Activated CD8-positive, alpha-beta T cell treated with anti-CD3 and anti-CD28 coated beads for 36 hours (primary cell): ENCODE measurements around the gene IER3IP1. TPM values are rescaled to one million over a fixed set of nuclear protein-coding genes. Genes with fewer than 3 reads are reported as not detected.

Experiments used
- ATAC-seq: fragments of 200-7000 bp; cut with Tn5 transposase; one replicate; pipeline ENCODE4 v1.10.0; 2021; ENCODE audit warnings: mild to moderate bottlenecking, moderate library complexity
- CTCF ChIA-PET: fragments of 350-600 bp; sonication (Branson Sonifier 250); formaldehyde crosslinking; loops from one replicate; lab custom pipeline; 2021; ENCODE audit warnings: antibody characterized with exemption; lab: Charles Lee
- POLR2A ChIA-PET: fragments of 350-600 bp; sonication (Branson Sonifier 250); formaldehyde crosslinking; loops from one replicate; lab custom pipeline; 2021; ENCODE audit warnings: antibody characterized with exemption; lab: Charles Lee
- DNase-seq: peaks from one replicate; pipeline ENCODE4 v3.0.0-alpha.2; 2020
- H3K27ac Mint-ChIP-seq: one replicate; pipeline ENCODE4 v1.8.0; 2021; ENCODE audit warnings: mild to moderate bottlenecking, mixed read lengths
- H3K27me3 Mint-ChIP-seq: one replicate; pipeline ENCODE4 v1.8.0; 2021; ENCODE audit warnings: mixed read lengths
- H3K36me3 Mint-ChIP-seq: one replicate; pipeline ENCODE4 v1.8.0; 2021; ENCODE audit warnings: low read depth, mixed read lengths
- H3K4me1 Mint-ChIP-seq: one replicate; pipeline ENCODE4 v1.8.0; 2021; ENCODE audit warnings: low read depth, mixed read lengths
- H3K4me3 Mint-ChIP-seq: one replicate; pipeline ENCODE4 v1.8.0; 2021; ENCODE audit warnings: mild to moderate bottlenecking, moderate library complexity, mixed read lengths
- H3K9me3 Mint-ChIP-seq: one replicate; pipeline ENCODE4 v1.8.0; 2021; ENCODE audit warnings: mixed read lengths
- intact Hi-C: fragments of 100-400 bp; cut with micrococcal nuclease; formaldehyde crosslinking; loops from one replicate; pipeline ENCODE4 v1.10.0; 2022
- total RNA-seq, 2 experiments: library from RNA; stranded (reverse); gene quantifications; one replicate each; pipeline ENCODE4 v1.2.3, GENCODE V29; 2021
- TF ChIP-seq, protein P1 (sequence below): fragments of 200-600 bp; IDR thresholded peaks from one replicate; pipeline ENCODE4 v1.8.0; 2022; ENCODE audit warnings: antibody characterized with exemption, mild to moderate bottlenecking

IER3IP1 gene
- total RNA-seq, 2 experiments from 2014 or later: 11.1 to 12.7 TPM

DNA sequence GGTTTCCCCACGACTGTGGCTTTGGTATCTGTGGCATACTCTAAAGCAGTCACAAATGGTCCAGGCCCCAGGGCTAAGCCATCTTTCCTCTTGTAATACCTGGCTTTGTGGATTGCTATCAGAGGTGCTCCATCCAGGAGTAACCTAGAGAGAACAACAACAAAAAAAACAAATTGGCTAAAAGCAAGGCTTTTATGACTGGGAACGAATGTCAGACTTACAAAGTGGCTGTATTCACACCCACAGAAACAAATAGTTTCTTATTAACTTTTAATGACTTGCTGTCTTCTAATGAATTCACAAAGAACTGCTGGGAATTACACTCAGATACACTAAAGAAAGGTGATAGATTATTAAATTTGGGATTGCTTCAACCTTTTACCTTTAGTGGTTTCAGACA lies 61.0 kb downstream of the IER3IP1 start:
- CTCF ChIA-PET: interaction anchor here (1.7 kb wide), 1 partner anchor 16 kb away, joined by 3 read pairs; no protein-coding TSS in a partner anchor
- intact Hi-C loops: no loop called here
- Mint-ChIP-seq H3K27ac (no peak overlapping the region), H3K27me3 (no peaks in the 10 kb centered on the region), H3K9me3 (no peaks in the 10 kb centered on the region), H3K4me3 (no peak overlapping the region), H3K36me3 (peaks cover 25% of the 10 kb centered on the region), H3K4me1 (peaks cover 5% of the 10 kb centered on the region)
- DNase-seq (no peak), ATAC-seq (no peak)
- POLR2A ChIA-PET: no interaction called here
- TF ChIP-seq, protein P1, sequence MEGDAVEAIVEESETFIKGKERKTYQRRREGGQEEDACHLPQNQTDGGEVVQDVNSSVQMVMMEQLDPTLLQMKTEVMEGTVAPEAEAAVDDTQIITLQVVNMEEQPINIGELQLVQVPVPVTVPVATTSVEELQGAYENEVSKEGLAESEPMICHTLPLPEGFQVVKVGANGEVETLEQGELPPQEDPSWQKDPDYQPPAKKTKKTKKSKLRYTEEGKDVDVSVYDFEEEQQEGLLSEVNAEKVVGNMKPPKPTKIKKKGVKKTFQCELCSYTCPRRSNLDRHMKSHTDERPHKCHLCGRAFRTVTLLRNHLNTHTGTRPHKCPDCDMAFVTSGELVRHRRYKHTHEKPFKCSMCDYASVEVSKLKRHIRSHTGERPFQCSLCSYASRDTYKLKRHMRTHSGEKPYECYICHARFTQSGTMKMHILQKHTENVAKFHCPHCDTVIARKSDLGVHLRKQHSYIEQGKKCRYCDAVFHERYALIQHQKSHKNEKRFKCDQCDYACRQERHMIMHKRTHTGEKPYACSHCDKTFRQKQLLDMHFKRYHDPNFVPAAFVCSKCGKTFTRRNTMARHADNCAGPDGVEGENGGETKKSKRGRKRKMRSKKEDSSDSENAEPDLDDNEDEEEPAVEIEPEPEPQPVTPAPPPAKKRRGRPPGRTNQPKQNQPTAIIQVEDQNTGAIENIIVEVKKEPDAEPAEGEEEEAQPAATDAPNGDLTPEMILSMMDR: no peak

DNA sequence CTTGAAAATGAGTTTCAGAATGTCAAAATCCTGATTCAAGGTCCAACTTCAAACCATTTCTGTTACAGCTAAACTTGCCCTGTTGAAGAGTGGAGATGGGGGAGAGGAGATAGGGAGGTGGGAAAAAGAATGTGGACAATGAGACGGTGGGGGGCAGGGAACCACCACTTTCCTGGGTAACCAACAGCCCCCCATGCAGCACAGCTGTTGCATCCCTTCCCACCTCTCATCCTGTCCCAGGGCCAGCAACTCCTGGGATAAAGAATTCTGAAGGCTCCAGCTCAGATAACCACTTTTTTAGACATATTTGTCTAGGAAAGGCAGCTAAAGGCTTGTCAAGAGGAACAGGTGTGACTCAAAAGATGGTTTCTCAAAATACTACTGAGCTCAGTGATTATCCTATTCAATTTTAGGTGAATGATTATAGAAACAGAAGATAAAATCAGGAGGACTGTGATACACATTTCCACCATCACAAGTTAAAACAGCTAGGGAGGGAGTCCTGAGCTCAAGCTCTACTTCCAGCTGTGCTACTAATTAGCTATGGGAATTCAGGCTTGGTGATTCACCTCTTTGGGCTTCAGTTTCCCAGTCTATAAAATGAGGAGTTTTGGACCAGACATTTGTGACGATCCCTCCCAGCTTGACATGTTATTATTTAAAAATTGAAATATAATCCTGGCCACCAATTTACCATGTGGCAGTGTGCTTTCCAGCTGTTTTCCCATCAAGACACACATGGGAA lies 62.2 kb downstream of the IER3IP1 start:
- DNase-seq (no peak), ATAC-seq (no peak)
- H3K27ac Mint-ChIP-seq: no peak overlapping the region
- no peaks in the 10 kb centered on the region for H3K4me1 Mint-ChIP-seq
- ChIA-PET POLR2A (interaction anchor here (0.8 kb wide), 1 partner anchor 36 kb away, joined by 3 read pairs; the partner anchor contains the start of gene HDHD2), CTCF (interaction anchor here (1.0 to 5.1 kb wide), 3 partner anchors 12 to 90 kb away, joined by 4 to 26 read pairs (median 5); no protein-coding TSS in a partner anchor)
- H3K4me3 Mint-ChIP-seq: no peak overlapping the region
- intact Hi-C loops: no loop called here
- TF ChIP-seq, protein P1: no peak
- H3K36me3 Mint-ChIP-seq: peaks cover 16% of the 10 kb centered on the region
- H3K27me3 Mint-ChIP-seq: no peaks in the 10 kb centered on the region
- H3K9me3 Mint-ChIP-seq: no peaks in the 10 kb centered on the region

DNA sequence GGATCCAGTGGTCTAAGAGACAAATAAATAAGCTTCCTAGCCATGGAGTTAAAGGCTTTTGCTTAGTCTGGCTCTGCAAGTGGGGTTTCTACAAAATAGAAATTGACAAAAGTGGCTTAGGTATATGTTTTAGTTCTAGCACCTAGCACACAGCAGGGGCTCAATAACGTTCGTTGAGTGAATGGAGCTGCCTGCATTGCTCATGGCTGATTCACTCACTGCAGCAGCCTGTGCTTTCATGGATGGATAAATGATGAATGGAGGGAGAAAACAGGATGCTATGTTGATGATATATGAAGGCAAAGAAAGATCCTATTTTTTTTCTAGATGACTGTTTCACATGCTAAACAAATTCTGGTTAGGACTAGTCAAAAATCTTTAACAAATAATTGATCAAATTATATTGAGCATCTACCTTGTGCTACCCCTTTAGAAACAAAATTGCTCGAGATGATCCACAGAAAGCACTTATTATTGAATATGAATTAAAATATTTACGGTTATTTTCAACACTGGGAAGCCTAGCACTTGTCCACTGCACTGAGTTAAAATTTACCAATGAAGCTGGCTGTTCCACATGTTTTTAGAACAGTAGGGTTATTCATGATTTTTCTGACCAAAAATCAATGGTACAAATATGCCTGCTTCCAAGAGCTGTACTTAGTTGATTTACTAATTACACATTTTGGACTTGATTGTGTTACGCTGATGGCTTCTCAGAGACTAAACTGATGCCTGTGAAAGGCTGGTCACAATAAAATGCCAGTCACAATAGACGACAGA lies 65.5 kb downstream of the IER3IP1 start:
- H3K36me3 Mint-ChIP-seq: peaks cover 9% of the 10 kb centered on the region
- intact Hi-C loops: no loop called here
- POLR2A ChIA-PET: no interaction called here

DNA sequence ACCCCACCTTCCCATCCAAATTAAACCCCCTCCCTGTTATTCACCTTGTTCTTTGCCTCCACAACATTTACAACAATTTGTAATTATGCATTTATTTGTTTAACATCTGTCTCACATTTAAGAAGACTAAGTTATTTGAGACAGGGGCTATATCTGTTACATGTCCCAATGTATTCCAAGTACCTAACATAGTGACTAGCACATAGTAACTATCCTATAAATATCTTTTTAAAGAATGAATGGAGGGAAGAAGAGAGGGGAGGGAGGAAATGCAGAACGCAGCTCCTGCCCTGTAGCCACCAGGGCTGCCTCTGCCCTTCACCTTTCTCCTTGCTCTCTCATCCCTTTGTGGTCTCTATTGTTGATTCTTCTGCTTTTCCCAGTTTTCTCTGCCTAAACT lies 66.4 kb downstream of the IER3IP1 start:
- intact Hi-C loops: loop anchor here (10.0 kb wide), 1 partner anchor 635 kb away; no protein-coding TSS in a partner anchor
- DNase-seq (no peak), ATAC-seq (no peak)
- ChIA-PET CTCF (interaction anchor here (0.6 to 5.1 kb wide), 3 partner anchors 10 to 138 kb away, joined by 3 to 26 read pairs (median 4); no protein-coding TSS in a partner anchor), POLR2A (no interaction called here)
- no peaks in the 10 kb centered on the region for H3K9me3 Mint-ChIP-seq
- H3K27me3 Mint-ChIP-seq: no peaks in the 10 kb centered on the region
- TF ChIP-seq, protein P1: no peak
- H3K27ac Mint-ChIP-seq: no peak overlapping the region
- H3K36me3 Mint-ChIP-seq: peaks cover 9% of the 10 kb centered on the region
- H3K4me1 Mint-ChIP-seq: no peaks in the 10 kb centered on the region
- no peak overlapping the region for H3K4me3 Mint-ChIP-seq

More for the DNA sequence above, 65.5 kb downstream of the IER3IP1 start:
- no peaks in the 10 kb centered on the region for H3K9me3 Mint-ChIP-seq
- no peak for DNase-seq
- TF ChIP-seq, protein P1: no peak
- ATAC-seq: no peak
- no peaks in the 10 kb centered on the region for H3K27me3 Mint-ChIP-seq
- H3K4me3 Mint-ChIP-seq: no peak overlapping the region
- H3K4me1 Mint-ChIP-seq: no peaks in the 10 kb centered on the region
- CTCF ChIA-PET: interaction anchor here (0.6 to 5.1 kb wide), 4 partner anchors 9 to 138 kb away, joined by 3 to 26 read pairs (median 4); no protein-coding TSS in a partner anchor
- no peak overlapping the region for H3K27ac Mint-ChIP-seq
